ENCODE measurements around the gene ZFR2.
"Not testable (repeated sequence)": the region's sequence is repeated elsewhere in the genome, so short reads cannot be mapped to it uniquely, and the experiment has no call there.

ZFR2 gene

GRCh38 chr19:3874695-3875094, 5.9 kb upstream of the ZFR2 start:
- not testable (repeated sequence) for DNase-seq (ENCODE audit: low read depth in 2 of 2)

- DNase-seq (ENCODE audit: low read depth in 2 of 2): no peak
These were observed 4.3 kb upstream of the ZFR2 start for GRCh38 chr19:3873151-3873550.

DNA sequence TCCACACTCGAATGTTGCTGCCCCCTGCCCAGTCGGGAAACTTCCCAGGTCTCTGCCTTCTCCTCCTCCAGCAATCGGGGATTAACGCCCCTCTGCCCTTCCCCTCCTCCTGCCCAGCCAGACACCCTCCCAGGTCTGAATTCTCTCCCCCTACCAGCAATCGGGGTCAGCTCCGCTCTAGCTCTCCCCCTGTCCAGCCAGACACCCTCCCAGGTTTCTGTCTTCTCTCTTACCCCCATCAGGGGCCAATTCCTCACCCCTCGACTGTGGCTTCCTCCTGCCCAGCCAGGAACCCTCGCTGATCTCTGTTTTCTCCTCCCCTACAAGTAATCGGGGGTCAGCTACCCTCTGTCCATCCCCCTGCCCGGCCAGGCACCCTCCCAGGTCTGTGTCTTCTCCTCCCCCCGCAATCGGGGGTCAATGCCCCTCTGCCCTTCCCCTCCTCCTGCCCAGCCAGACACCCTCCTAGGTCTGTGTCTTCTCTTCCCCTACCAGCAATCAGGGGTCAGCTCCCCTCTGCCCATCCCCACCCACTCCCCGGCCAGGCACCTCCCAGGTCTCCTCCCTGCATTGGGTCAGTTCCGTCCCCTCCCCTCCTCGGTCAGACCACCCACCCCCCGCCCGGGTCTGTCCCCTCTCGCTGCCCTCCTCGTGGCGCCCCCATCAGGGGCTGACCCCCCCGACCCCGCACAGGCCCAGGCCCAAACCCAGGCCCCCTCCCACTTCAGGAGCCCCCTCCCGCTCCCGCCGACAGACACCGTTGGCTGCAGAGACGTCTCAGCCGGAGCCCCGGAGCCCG, 668 bp downstream of the ZFR2 start:
- no peak for DNase-seq (ENCODE audit: low read depth in 2 of 2)

DNA sequence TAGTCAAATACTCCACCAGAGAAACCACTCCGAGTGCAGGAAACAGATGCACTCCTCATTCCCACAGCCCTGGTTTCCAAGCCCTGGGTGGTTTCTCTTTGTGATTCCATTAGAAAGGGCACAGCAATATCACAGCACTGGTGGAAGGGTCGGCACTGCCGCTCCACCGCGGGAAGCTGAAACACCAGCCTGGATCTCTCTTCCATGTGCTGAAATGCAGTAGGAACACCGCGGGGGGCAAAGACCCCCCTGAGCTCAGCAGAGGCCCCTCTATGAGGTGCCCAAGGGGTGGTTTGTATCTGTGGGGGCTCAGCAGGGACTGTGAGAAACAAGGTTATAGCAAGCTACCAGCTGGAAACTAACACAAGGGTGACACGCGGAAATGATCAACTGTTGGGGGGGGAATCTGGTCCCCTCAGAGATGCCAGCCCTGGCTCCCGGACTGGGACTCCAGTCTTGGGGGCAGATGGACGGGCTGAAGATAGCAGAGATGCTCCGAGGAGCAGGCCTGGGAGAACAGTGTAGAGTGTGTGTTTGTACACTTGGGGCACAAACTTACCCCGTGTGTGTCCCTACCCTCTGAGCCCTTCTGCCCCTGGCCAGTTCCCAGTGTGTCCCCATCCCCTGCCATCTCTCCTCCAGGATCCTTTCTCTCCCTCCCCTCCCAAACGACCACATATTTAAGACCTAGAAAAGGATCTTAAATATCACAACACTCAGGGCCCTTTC, 1.8 kb downstream of the ZFR2 start:
- no peak for DNase-seq (ENCODE audit: low read depth in 2 of 2)

- DNase-seq (ENCODE audit: low read depth in 2 of 2): no peak
These were observed 5.2 kb downstream of the ZFR2 start for GRCh38 chr19:3863648-3864047.

DNA sequence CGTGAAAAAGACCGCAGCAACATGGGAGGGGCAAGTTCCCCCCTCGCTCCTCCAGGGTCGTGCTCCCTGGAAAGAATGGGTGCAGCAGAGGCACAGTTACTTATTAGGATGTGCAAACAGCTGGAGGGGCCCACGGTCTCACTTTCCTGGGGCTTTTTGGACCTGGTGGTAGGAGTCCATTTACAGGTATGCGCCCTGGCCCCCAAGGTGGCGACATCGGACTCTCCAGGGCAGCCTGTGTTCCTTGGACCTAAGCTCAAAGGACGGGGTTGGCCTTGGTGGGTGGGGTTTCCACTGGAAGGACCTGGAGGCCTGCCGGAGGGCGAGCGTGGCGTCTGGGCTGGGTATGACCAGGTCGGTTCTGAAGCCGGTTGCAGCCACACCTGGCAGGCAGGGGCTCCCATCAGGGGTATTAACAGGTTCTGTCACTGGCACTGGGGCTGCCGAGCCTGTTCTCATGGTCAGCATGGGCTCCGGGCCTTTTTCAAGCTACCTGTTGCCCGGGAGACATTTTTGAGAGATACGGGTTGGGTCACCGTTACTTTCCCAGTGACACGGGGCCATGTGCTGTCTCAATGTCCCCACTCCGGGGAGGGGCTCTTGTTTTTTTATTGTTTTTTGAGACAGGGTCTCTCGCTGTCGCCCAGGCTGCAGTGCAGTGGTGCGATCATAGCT, 5.9 kb downstream of the ZFR2 start:
- no peak for DNase-seq (ENCODE audit: low read depth in 2 of 2)

DNA sequence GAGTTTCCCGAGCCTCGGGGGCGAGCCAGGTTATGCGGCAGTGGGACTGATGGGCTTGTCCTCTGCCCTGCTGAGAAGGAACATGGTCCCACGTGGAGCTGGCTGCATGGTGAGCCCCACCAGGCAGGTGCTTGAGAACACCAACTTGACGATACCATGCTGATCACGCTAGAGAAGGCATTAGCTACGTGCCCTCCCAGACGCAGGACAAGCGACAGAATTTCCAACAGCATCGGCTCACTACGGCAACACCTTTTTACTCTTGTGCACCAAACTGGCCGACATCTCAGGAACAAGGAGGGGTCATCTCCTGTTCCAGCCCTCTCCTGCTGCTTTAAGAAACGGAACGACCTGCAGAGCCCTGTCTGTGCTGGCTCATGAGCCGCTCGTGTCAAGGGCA, 8.3 kb downstream of the ZFR2 start:
- DNase-seq (ENCODE audit: low read depth in 2 of 2): no peak

GRCh38 chr19:3857449-3858003, 11.3 kb downstream of the ZFR2 start:
- no peak for DNase-seq (ENCODE audit: low read depth in 2 of 2)

DNA sequence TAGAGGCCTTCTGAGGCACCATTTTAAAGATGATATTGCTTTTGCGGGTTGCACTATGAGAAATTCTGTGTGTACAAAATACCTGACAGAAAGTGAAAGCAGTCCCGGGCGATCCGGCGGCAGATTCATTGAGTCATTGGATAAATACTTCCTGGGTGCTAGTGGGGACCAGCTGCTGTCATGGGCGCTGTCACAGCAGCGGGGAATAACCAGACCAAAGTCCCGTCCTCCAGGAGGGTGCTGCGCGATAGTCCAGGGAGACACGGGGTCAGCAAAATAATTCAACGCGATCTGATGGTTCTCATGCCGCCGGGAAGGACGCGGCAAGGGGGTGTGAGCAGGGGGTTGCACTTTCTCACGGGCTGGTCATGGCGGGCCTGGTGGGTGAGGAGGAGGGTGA, 13.5 kb downstream of the ZFR2 start:
- DNase-seq (ENCODE audit: low read depth in 2 of 2): no peak

GRCh38 chr19:3852614-3853254, 16.1 kb downstream of the ZFR2 start:
- DNase-seq (ENCODE audit: low read depth in 2 of 2): peak in 1 of 2 experiments; percentile 12

- no peak for DNase-seq (ENCODE audit: low read depth in 2 of 2)
These were observed 16.7 kb downstream of the ZFR2 start for GRCh38 chr19:3852177-3852511.

DNA sequence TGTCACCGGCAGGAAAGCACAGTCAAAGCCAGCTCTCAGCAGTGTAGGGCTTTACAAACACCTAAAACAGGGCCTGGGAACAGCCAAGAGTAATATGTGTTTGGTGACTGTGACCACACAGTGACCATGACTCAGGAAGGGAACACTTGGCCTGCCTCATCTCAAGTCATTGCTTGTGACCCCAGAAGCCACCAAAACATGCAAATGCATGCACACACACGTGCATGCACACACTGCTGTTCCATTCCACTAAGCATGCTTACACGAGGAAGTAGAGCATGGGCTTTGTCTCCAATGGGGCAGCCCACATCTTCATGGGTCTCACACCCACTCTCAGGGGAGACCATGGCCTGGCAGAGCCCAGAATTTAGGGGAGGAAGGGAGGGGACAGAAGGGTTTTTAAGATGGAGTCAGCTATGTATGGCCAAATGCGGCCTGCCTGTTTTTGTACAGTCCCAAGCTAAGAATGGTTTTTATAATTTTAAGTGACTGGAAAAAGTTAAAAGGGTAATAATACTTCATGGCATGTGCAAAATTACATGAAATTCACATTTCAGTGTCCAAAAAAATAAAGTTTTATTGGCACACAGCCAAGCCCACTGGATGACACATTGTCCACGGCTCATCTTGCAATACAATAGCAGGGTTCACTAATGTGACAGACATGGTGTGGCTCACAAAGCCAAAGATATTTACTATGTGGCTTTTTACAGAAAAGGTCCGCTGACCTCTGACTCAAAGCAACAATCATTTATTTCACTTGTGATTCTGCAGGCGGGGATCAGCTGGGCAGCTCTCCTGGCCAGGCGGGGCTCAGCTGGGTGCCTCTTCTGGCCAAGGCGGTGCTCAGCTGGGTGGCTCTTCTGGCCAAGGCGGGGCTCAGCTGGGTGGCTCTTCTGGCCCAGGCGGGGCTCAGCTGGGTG, 17.3 kb downstream of the ZFR2 start:
- no peak for DNase-seq (ENCODE audit: low read depth in 2 of 2)

- DNase-seq (ENCODE audit: low read depth in 2 of 2): no peak
These were observed 18.4 kb downstream of the ZFR2 start for GRCh38 chr19:3850320-3850972.

- DNase-seq (ENCODE audit: low read depth in 2 of 2): no peak
These were observed 19.1 kb downstream of the ZFR2 start for GRCh38 chr19:3849787-3850186.

DNA sequence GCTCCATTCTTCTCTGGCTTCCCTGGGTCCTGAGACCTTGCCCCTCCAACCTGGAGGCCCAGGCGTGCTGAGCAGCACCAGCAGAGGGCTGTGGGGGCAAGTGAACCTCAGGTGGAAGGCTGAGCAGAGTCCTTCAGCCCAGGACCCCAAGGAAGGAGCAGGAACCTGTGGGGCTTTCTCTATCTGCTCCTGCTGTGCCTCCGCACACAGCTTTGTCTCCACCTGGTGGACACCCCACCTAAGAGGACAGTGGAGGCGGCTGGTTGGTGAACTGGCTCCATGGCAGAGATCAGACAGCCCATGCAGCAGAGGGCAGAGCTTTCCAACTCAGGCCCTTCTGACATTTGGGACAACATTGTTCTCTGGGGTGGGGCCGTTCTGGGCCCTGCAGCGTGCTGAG, 19.7 kb downstream of the ZFR2 start:
- peak in 1 of 2 experiments; percentile 32 for DNase-seq (ENCODE audit: low read depth in 2 of 2)

GRCh38 chr19:3844596-3844995, 24.2 kb downstream of the ZFR2 start:
- no peak for DNase-seq (ENCODE audit: low read depth in 2 of 2)

- DNase-seq (ENCODE audit: low read depth in 2 of 2): no peak
These were observed 25.9 kb downstream of the ZFR2 start for GRCh38 chr19:3842948-3843347.

DNA sequence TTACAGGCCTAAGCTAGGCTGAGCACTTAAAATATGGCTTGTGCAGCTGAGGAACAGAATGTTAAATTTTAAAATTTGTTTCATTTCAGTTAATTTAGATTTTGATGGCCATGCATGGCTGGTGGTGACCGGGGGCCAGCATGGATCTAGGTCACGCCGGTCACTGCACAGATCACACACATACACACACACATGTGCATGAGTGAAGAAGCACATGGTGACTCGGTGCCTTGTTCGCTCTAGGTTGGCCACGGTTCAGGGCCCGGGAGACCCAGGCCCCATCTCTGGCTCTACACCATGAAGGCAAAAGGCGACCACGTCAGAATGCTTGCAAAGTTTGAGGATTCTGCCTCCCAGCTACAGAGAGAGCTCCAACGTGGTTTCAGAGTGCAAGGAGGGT, 28.0 kb downstream of the ZFR2 start:
- DNase-seq (ENCODE audit: low read depth in 2 of 2): no peak

GRCh38 chr19:3839941-3840340, 28.9 kb downstream of the ZFR2 start:
- no peak for DNase-seq (ENCODE audit: low read depth in 2 of 2)

- no peak for DNase-seq (ENCODE audit: low read depth in 2 of 2)
These were observed 30.2 kb downstream of the ZFR2 start for GRCh38 chr19:3838661-3839060.
